BJ (cell line): ENCODE measurements around the gene C17orf113. TPM values are rescaled to one million over a fixed set of nuclear protein-coding genes. Genes with fewer than 3 reads are reported as not detected.
A peak's percentile ranks its signal among the peaks of the same experiment; 100 is the strongest.

Experiments used
- CTCF ChIA-PET: fragments of 350-600 bp; formaldehyde crosslinking; extraction: SDS; loops from one replicate; lab custom pipeline; 2021; ENCODE audit warnings: antibody characterized with exemption, inconsistent platforms; lab: Yijun Ruan, JAX
- POLR2A ChIA-PET: fragments of 300-600 bp; sonication (Branson Sonifier 250); formaldehyde crosslinking; extraction: SDS; loops from one replicate; lab custom pipeline; 2021; ENCODE audit warnings: antibody characterized with exemption; lab: Charles Lee
- DNase-seq: peaks from one replicate; pipeline ENCODE4 v3.0.0-alpha.2; 2011; ENCODE audit warnings: low read depth
- H3K27me3 ChIP-seq: 2 replicates; pipeline ENCODE4 v1.6.0; 2011; ENCODE audit warnings: low read length; ENCODE audit not compliant: control insufficient read depth, insufficient read depth
- H3K36me3 ChIP-seq: 2 replicates; pipeline ENCODE4 v1.5.1; 2011; ENCODE audit warnings: low read length; ENCODE audit not compliant: control insufficient read depth, insufficient read depth
- H3K4me3 ChIP-seq: 2 replicates; pipeline ENCODE4 v1.5.1; 2011; ENCODE audit warnings: low read depth, mild to moderate bottlenecking, control low read depth, low read length
- polyA plus RNA-seq: library from polyadenylated mRNA; depleted of rRNA; stranded (reverse); fragments of >200 nt; gene quantifications from 2 replicates; pipeline ENCODE4 v1.2.3, GENCODE V29; 2011
- TF ChIP-seq, protein P1 (sequence below): IDR thresholded peaks from 2 replicates; pipeline ENCODE4 v1.5.1; 2011; ENCODE audit warnings: low read depth, mild to moderate bottlenecking, control low read depth, inconsistent platforms, low read length, moderate library complexity; ENCODE audit not compliant: insufficient read depth

Gene C17orf113
- polyA plus RNA-seq, 1 experiment: 0.11 TPM

DNA sequence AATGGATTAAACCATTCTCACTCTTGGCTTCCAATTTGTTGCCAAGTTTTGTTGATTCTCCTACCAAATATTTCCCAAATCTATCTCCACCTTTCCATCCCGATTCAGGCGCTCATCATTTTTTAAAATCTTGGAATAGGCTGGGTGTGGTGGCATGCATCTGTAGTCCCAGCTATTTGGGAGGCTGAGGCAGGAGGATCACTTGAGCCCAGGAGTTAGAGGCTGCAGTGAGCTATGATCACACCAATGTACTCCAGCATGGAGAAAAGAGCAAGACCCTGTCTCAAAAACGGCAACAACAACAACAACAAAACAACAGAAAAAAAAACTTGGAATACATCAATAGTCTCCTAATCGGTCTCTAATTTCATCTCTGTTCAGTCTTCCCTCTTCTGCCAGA, 31.4 kb downstream of the C17orf113 start:
- CTCF ChIA-PET: interaction anchor here (1.3 to 9.3 kb wide), 8 partner anchors 21 to 169 kb away, joined by 3 to 61 read pairs (median 5); partner anchors contain the start of genes CNP and KAT2A
- TF ChIP-seq, protein P1, sequence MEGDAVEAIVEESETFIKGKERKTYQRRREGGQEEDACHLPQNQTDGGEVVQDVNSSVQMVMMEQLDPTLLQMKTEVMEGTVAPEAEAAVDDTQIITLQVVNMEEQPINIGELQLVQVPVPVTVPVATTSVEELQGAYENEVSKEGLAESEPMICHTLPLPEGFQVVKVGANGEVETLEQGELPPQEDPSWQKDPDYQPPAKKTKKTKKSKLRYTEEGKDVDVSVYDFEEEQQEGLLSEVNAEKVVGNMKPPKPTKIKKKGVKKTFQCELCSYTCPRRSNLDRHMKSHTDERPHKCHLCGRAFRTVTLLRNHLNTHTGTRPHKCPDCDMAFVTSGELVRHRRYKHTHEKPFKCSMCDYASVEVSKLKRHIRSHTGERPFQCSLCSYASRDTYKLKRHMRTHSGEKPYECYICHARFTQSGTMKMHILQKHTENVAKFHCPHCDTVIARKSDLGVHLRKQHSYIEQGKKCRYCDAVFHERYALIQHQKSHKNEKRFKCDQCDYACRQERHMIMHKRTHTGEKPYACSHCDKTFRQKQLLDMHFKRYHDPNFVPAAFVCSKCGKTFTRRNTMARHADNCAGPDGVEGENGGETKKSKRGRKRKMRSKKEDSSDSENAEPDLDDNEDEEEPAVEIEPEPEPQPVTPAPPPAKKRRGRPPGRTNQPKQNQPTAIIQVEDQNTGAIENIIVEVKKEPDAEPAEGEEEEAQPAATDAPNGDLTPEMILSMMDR: no peak
- no peak overlapping the region for H3K4me3 ChIP-seq

DNA sequence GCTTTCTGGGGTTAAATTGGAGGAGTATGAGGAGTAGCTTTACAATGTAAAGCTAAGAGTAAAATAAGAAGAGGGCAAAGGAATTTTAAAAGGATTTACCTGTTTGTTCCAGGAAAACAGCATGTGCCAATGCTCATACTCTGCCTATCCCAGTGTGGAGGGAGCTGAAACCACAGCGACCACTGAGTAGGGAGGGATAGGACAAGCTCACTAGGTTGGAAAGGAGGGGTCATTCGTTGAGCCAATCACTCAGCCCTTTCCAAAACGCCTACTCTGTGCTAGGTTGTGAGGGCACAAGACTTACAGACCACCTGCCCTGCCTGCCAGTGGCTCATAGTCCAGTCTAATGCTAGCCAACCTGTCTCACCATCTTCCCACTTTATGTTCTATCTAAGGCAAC, 32.1 kb downstream of the C17orf113 start:
- Histone ChIP-seq H3K27me3 (no peaks in the 10 kb centered on the region), H3K4me3 (peak overlapping the region; percentile 89; the same call in 1 of the 2 replicates), H3K36me3 (peaks cover 8% of the 10 kb centered on the region)
- TF ChIP-seq, protein P1: no peak
- POLR2A ChIA-PET: interaction anchor here (0.6 kb wide), 1 partner anchor 15 kb away, joined by 4 read pairs; no protein-coding TSS in a partner anchor
- no peak for DNase-seq
- CTCF ChIA-PET: interaction anchor here (0.6 to 9.3 kb wide), 12 partner anchors 8 to 509 kb away, joined by 3 to 61 read pairs (median 5); partner anchors contain the start of genes CNP and KAT2A

More for the DNA sequence above, 31.4 kb downstream of the C17orf113 start:
- H3K36me3 ChIP-seq: peaks cover 11% of the 10 kb centered on the region
- POLR2A ChIA-PET: no interaction called here
- no peak for DNase-seq
- H3K27me3 ChIP-seq: no peaks in the 10 kb centered on the region

DNA sequence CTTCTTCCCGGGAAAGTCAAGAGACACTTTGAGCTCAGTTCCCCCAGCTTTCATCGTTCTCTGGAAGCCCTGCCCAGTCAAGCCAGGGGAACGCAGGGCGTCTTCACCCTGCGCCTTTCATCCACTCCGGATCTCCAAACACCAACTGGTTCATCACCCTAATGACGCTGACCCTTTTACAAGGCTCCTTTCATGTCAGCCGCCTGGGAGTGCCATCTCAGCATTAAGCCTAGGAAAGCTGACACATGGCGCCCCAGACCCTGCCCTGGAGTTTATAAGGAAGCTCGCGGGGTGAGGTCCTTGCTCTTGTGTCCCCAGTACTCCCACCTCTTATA, 32.6 kb downstream of the C17orf113 start:
- Histone ChIP-seq H3K36me3 (peaks cover 5% of the 10 kb centered on the region), H3K27me3 (no peaks in the 10 kb centered on the region), H3K4me3 (peak overlapping the region; percentile 89)
- ChIA-PET CTCF (interaction anchor here (0.6 to 5.5 kb wide), 10 partner anchors 8 to 510 kb away, joined by 3 to 59 read pairs (median 4); partner anchors contain the start of gene CNP), POLR2A (interaction anchor here (0.5 to 0.9 kb wide), 4 partner anchors 15 to 51 kb away, joined by 4 to 10 read pairs (median 4); partner anchors contain the start of gene CNP)
- DNase-seq: no peak
- TF ChIP-seq, protein P1: no peak

DNA sequence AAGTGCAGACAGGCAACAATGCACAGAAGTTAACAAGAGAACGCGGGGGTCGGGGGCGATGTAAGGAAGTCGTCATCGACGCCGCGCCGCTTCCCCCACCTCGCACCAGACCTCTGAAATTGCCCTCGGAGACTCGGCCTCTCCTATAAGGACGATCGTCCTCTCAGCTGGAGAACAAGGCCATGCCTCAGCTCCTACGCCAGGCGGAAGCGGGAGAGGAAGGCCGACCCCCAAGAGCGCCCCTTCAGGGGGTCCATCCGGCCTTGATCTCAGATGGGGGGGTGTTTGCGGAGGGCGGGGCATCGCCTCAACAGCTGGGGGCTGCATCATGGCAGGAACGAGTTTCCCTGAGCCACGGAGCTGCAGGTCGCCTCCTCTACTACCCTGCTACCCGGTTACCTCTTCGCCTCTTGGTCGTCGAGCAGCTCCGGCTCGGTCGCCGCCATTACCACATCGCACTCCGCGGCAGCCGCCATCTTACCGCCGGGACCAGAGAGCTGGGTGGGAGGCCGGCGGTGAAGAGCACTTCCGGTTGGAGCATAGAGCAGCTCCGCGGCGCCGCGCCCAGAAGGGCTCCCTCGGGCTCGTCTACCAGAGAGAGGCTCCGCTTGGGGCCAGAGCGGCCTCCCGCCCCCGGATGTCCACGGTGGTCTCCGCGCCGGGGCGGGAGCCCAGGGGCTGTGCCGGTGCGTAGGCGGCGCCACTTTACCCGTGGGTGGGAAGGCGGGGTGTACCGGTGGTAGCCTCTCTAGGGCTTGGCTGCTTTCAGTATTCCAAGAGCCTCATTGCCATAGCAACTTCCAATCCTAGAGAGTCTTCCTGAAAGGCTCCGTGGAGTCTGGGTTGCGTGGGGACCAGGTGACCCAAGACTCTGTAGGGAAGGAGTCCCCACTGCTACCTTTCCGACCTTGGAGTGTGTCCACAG, 33.2 kb downstream of the C17orf113 start, which contains the start of gene DNAJC7:
TSS of gene DNAJC7 (minus strand) at position 499 of the 925 bp plus-strand sequence. CDS start at position 476, 23 bp downstream.
- Histone ChIP-seq H3K4me3 (peak within 1 kb of the TSS; percentile 89), H3K27me3 (no peaks in the 10 kb centered on the region), H3K36me3 (peaks cover under 1% of the 10 kb centered on the region)
- TF ChIP-seq, protein P1: no peak
- ChIA-PET POLR2A (interaction anchor here (0.5 to 0.9 kb wide), 3 partner anchors 15 to 51 kb away, joined by 4 to 10 read pairs (median 5); partner anchors contain the start of gene CNP), CTCF (interaction anchor here (0.7 to 5.5 kb wide), 11 partner anchors 9 to 205 kb away, joined by 3 to 59 read pairs (median 4); partner anchors contain the start of gene CNP)
- peak; percentile 37 for DNase-seq
